NCI-H345 treated with DMSO at 0.1 percent for 48 hours (cell line): Measurements from ENCODE around the gene CPLANE1.
"Not testable (repeated sequence)": the region's sequence is repeated elsewhere in the genome, so short reads cannot be mapped to it uniquely, and the experiment has no call there.

ENCODE experiments used
- DNase-seq: peaks from one replicate; lab custom pipeline; 2025; ENCODE audit not compliant: unreplicated experiment; lab: John Stamatoyannopoulos, UW

The CPLANE1 gene

GRCh38 chr5:37208883-37209797 is 40.0 kb downstream of the CPLANE1 start:
- DNase-seq, result no peak

GRCh38 chr5:37207802-37208201 is 41.4 kb downstream of the CPLANE1 start:
- no peak for DNase-seq

GRCh38 chr5:37206736-37207135 is 42.4 kb downstream of the CPLANE1 start:
- DNase-seq, result no peak

- no peak for DNase-seq
These were observed 50.3 kb downstream of the CPLANE1 start for GRCh38 chr5:37198842-37199241.

- no peak for DNase-seq
These were observed 51.1 kb downstream of the CPLANE1 start for GRCh38 chr5:37198061-37198460.

- DNase-seq, result no peak
These were observed 51.7 kb downstream of the CPLANE1 start for GRCh38 chr5:37197340-37198050.

GRCh38 chr5:37190592-37190991 is 58.6 kb downstream of the CPLANE1 start:
- no peak for DNase-seq

- DNase-seq, result no peak
These were observed 59.8 kb downstream of the CPLANE1 start for GRCh38 chr5:37189355-37189754.

- no peak for DNase-seq
These were observed 61.7 kb downstream of the CPLANE1 start for GRCh38 chr5:37187465-37187977.

- no peak for DNase-seq
These were observed 64.3 kb downstream of the CPLANE1 start for GRCh38 chr5:37184748-37185364.

GRCh38 chr5:37182667-37183066 is 66.5 kb downstream of the CPLANE1 start:
- no peak for DNase-seq

- DNase-seq, result no peak
These were observed 74.2 kb downstream of the CPLANE1 start for GRCh38 chr5:37174928-37175327.

- no peak for DNase-seq
These were observed 76.2 kb downstream of the CPLANE1 start for GRCh38 chr5:37172957-37173356.

- no peak for DNase-seq
These were observed 78.3 kb downstream of the CPLANE1 start for GRCh38 chr5:37170856-37171255.

GRCh38 chr5:37166197-37166596 is 83.0 kb downstream of the CPLANE1 start:
- no peak for DNase-seq

- DNase-seq, result no peak
These were observed 83.4 kb downstream of the CPLANE1 start for GRCh38 chr5:37165761-37166160.

- DNase-seq, result no peak
These were observed 95.5 kb downstream of the CPLANE1 start for GRCh38 chr5:37153661-37154060.

GRCh38 chr5:37146896-37147295 is 102.3 kb downstream of the CPLANE1 start:
- no peak for DNase-seq

- no peak for DNase-seq
These were observed 112.5 kb downstream of the CPLANE1 start for GRCh38 chr5:37136694-37137093.

- not testable (repeated sequence) for DNase-seq
These were observed 113.9 kb downstream of the CPLANE1 start for GRCh38 chr5:37135312-37135711.

- no peak for DNase-seq
These were observed 115.2 kb downstream of the CPLANE1 start for GRCh38 chr5:37133939-37134338.

- DNase-seq, result no peak
These were observed 116.5 kb downstream of the CPLANE1 start for GRCh38 chr5:37132646-37133045.
